H1 (cell line): ENCODE measurements around the gene ANKRD31. TPM values are rescaled to one million over a fixed set of nuclear protein-coding genes. Genes with fewer than 3 reads are reported as not detected.

Source experiments
- CTCF ChIA-PET: fragments of 300-600 bp; sonication (Branson Sonifier 250); formaldehyde crosslinking; loops from one replicate; lab custom pipeline; 2021; ENCODE audit not compliant: partially characterized antibody; lab: Charles Lee
- POLR2A ChIA-PET: fragments of 300-600 bp; sonication (Branson Sonifier 250); formaldehyde crosslinking; loops from one replicate; lab custom pipeline; 2021; ENCODE audit warnings: inconsistent platforms; ENCODE audit not compliant: partially characterized antibody; lab: Charles Lee
- DNase-seq, 2 experiments: peaks; one replicate each; pipeline versions ENCODE4 v3.0.0 to v3.0.0-alpha.2; 2010 to 2022; ENCODE audit warnings: low spot score in 2 of 2, low read depth in 1 of 2, mixed read lengths in 1 of 2
- FAIRE-seq: peaks from 2 replicates; lab custom pipeline; 2011; peaks lifted over from hg19 to GRCh38; lab: Jason Lieb, UNC
- H2AFZ ChIP-seq: 2 replicates; pipeline ENCODE4 v1.8.1; 2012; ENCODE audit warnings: low read length, inconsistent platforms
- H2AK5ac ChIP-seq: 2 replicates; pipeline ENCODE4 v1.6.1; 2013; ENCODE audit warnings: low read depth, low read length
- H2BK120ac ChIP-seq: replicated peaks from 2 replicates; pipeline ENCODE3; 2013; ENCODE audit warnings: low read depth, low read length, inconsistent platforms
- H2BK12ac ChIP-seq: 2 replicates; pipeline ENCODE4 v1.6.1; 2013; ENCODE audit warnings: low read depth, low read length
- H2BK15ac ChIP-seq: 2 replicates; pipeline ENCODE4 v1.6.1; 2013; ENCODE audit warnings: low read length
- H2BK20ac ChIP-seq: 2 replicates; pipeline ENCODE4 v1.6.1; 2013; ENCODE audit warnings: low read length
- H2BK5ac ChIP-seq: 2 replicates; pipeline ENCODE4 v1.6.1; 2013; ENCODE audit warnings: low read depth, low read length
- H3K14ac ChIP-seq: 2 replicates; pipeline ENCODE4 v1.6.1; 2013; ENCODE audit warnings: inconsistent platforms; ENCODE audit not compliant: insufficient read length
- H3K18ac ChIP-seq: 2 replicates; pipeline ENCODE4 v1.6.1; 2013; ENCODE audit warnings: low read length; ENCODE audit errors: extremely low read depth
- H3K23ac ChIP-seq: 2 replicates; pipeline ENCODE4 v1.6.1; 2013; ENCODE audit warnings: inconsistent platforms; ENCODE audit not compliant: insufficient read length
- H3K23me2 ChIP-seq: 2 replicates; pipeline ENCODE4 v1.6.1; 2013; ENCODE audit warnings: low read depth, low read length
- H3K27ac ChIP-seq: 2 replicates; pipeline ENCODE4 v1.6.1; 2011; ENCODE audit warnings: low read depth, low read length, inconsistent platforms
- H3K27me3 ChIP-seq, 4 experiments: replicated peaks in 1 of 4; 1 replicate in 1 of 4; 2 replicates in 3 of 4; pipeline versions ENCODE4 v1.6.1 to v1.8.1; 2011 to 2013; ENCODE audit warnings: low read length in 3 of 4, mild to moderate bottlenecking in 3 of 4, inconsistent platforms in 2 of 4, mixed read lengths in 2 of 4, moderate library complexity in 1 of 4; ENCODE audit not compliant: control insufficient read depth in 3 of 4, insufficient read depth in 3 of 4; ENCODE audit errors: extremely low read depth in 1 of 4
- H3K36me3 ChIP-seq, 4 experiments: 2 replicates each; pipeline versions ENCODE4 v1.6.1 to v1.8.1; 2011 to 2013; ENCODE audit warnings: mild to moderate bottlenecking in 4 of 4, low read length in 3 of 4, moderate library complexity in 2 of 4, control low read depth in 1 of 4, inconsistent platforms in 1 of 4; ENCODE audit not compliant: insufficient read depth in 4 of 4, control insufficient read depth in 2 of 4
- H3K4ac ChIP-seq: replicated peaks from 2 replicates; pipeline ENCODE3; 2013; ENCODE audit warnings: low read length, low read depth, mixed read lengths, inconsistent platforms; ENCODE audit not compliant: insufficient read length
- H3K4me1 ChIP-seq, 4 experiments: replicated peaks in 1 of 4; 1 replicate in 1 of 4; 2 replicates in 3 of 4; pipeline versions ENCODE4 v1.6.1 to v1.8.1; 2011 to 2013; ENCODE audit warnings: low read length in 3 of 4, inconsistent platforms in 2 of 4, mixed read lengths in 1 of 4; ENCODE audit not compliant: insufficient read depth in 4 of 4, control insufficient read depth in 3 of 4
- H3K4me2 ChIP-seq, 2 experiments: 2 replicates each; pipeline versions ENCODE4 v1.6.1 to v1.8.1; 2011 to 2013; ENCODE audit warnings: low read depth in 2 of 2, low read length in 2 of 2, control low read depth in 1 of 2, inconsistent platforms in 1 of 2, mild to moderate bottlenecking in 1 of 2; ENCODE audit not compliant: insufficient read depth in 1 of 2
- H3K4me3 ChIP-seq, 4 experiments: fragments of 200-600, 300-600 bp in 1 of 4; sonication (generic), shearing (Covaris generic), sonication (Bioruptor Twin) in 1 of 4; 2 replicates each; pipeline versions ENCODE4 v1.5.1 to v1.8.1; 2011 to 2016; ENCODE audit warnings: low read length in 4 of 4, low read depth in 3 of 4, control low read depth in 2 of 4, inconsistent platforms in 2 of 4, mild to moderate bottlenecking in 2 of 4, mixed read lengths in 1 of 4, moderate library complexity in 1 of 4; ENCODE audit not compliant: insufficient read depth in 2 of 4; ENCODE audit errors: extremely low read depth in 1 of 4
- H3K56ac ChIP-seq: replicated peaks from 2 replicates; pipeline ENCODE3; 2013; ENCODE audit warnings: low read depth, mild to moderate bottlenecking, mixed read lengths, low read length, inconsistent platforms; ENCODE audit not compliant: insufficient read length
- H3K79me1 ChIP-seq: 2 replicates; pipeline ENCODE4 v1.6.1; 2013; ENCODE audit warnings: low read depth, low read length, control low read depth
- H3K79me2 ChIP-seq, 2 experiments: 2 replicates each; pipeline versions ENCODE4 v1.6.1 to v1.8.1; 2012 to 2013; ENCODE audit warnings: low read length in 2 of 2, mild to moderate bottlenecking in 2 of 2, inconsistent platforms in 1 of 2; ENCODE audit not compliant: insufficient read depth in 2 of 2, control insufficient read depth in 1 of 2
- H3K9ac ChIP-seq, 4 experiments: replicated peaks in 1 of 4; 1 replicate in 1 of 4; 2 replicates in 3 of 4; pipeline versions ENCODE4 v1.6.1 to v1.8.1; 2011 to 2013; ENCODE audit warnings: low read depth in 3 of 4, low read length in 3 of 4, control low read depth in 2 of 4, mild to moderate bottlenecking in 2 of 4, moderate library complexity in 2 of 4, inconsistent platforms in 1 of 4; ENCODE audit errors: extremely low read depth in 1 of 4
- H3K9me3 ChIP-seq, 2 experiments: 2 replicates each; pipeline versions ENCODE4 v1.6.1 to v1.8.1; 2012 to 2013; ENCODE audit warnings: mild to moderate bottlenecking in 2 of 2, moderate library complexity in 2 of 2, control low read depth in 1 of 2, inconsistent platforms in 1 of 2, low read depth in 1 of 2, low read length in 1 of 2, mixed read lengths in 1 of 2; ENCODE audit not compliant: insufficient read depth in 2 of 2
- H4K20me1 ChIP-seq, 2 experiments: replicated peaks in 1 of 2; 2 replicates each; pipeline versions ENCODE3 to v1.8.1; 2011 to 2013; ENCODE audit warnings: inconsistent platforms in 2 of 2, low read length in 2 of 2, mild to moderate bottlenecking in 1 of 2; ENCODE audit not compliant: insufficient read depth in 2 of 2, control insufficient read depth in 1 of 2
- H4K5ac ChIP-seq: 2 replicates; pipeline ENCODE4 v1.6.1; 2013; ENCODE audit warnings: low read length, low read depth, mixed read lengths, inconsistent platforms; ENCODE audit not compliant: insufficient read length
- H4K8ac ChIP-seq: 2 replicates; pipeline ENCODE4 v1.8.0; 2013; ENCODE audit warnings: mild to moderate bottlenecking, moderate library complexity, low read length, inconsistent platforms; ENCODE audit not compliant: insufficient read depth; ENCODE audit errors: extremely low read depth
- H4K91ac ChIP-seq: replicated peaks from 2 replicates; pipeline ENCODE3; 2013; ENCODE audit warnings: low read length, mixed read lengths, inconsistent platforms; ENCODE audit not compliant: insufficient read length
- CBX5 ChIP-seq: fragments of 300-800, 300-1000 bp; sonication (generic); IDR thresholded peaks from 2 replicates; pipeline ENCODE4 v1.7.1; 2016; ENCODE audit warnings: antibody characterized with exemption, low read length, low read depth
- CBX8 ChIP-seq: fragments of 300-800, 300-1000 bp; sonication (generic); IDR thresholded peaks from 2 replicates; pipeline ENCODE4 v1.7.1; 2016; ENCODE audit warnings: low read depth, low read length, borderline replicate concordance
- CEBPB ChIP-seq: IDR thresholded peaks from 2 replicates; pipeline ENCODE4 v1.6.1; 2012; ENCODE audit warnings: low read depth, low read length
- CTBP2 ChIP-seq: IDR thresholded peaks from 2 replicates; pipeline ENCODE4 v1.7.0; 2011; ENCODE audit warnings: borderline replicate concordance, mild to moderate bottlenecking, moderate library complexity, mixed read lengths, low read length; ENCODE audit not compliant: insufficient read depth, insufficient read length
- FOSL1 ChIP-seq: IDR thresholded peaks from 2 replicates; pipeline ENCODE4 v1.6.1; 2011; ENCODE audit warnings: mild to moderate bottlenecking, low read depth, low read length, moderate library complexity; ENCODE audit not compliant: insufficient read depth
- KDM1A ChIP-seq: fragments of 200-600, 300-600 bp; sonication (generic); IDR thresholded peaks from 2 replicates; pipeline ENCODE4 v1.7.1; 2016; ENCODE audit warnings: mild to moderate bottlenecking, low read length, borderline replicate concordance
- KDM4A ChIP-seq: IDR thresholded peaks from one replicate; pipeline ENCODE4 v1.7.1; 2012; ENCODE audit warnings: low read depth, mild to moderate bottlenecking, moderate library complexity, low read length, inconsistent platforms; ENCODE audit not compliant: severe bottlenecking
- RFX5 ChIP-seq: IDR thresholded peaks from 2 replicates; pipeline ENCODE4 v1.6.1; 2011; ENCODE audit warnings: low read depth, low read length, improper control_type of control experiment, borderline replicate concordance
- RXRA ChIP-seq: IDR thresholded peaks from 2 replicates; pipeline ENCODE4 v1.6.1; 2011; ENCODE audit warnings: low read depth, mild to moderate bottlenecking, low read length, moderate library complexity; ENCODE audit not compliant: insufficient read depth
- WGBS, 2 experiments: shearing (Covaris generic) in 1 of 2; methylation state at CpG; one replicate each; pipeline versions ENCODE4 v1.1.6 to v1.1.7; 2013 to 2015; ENCODE audit warnings: low lambda C conversion rate in 2 of 2, mixed read lengths in 2 of 2, inconsistent platforms in 1 of 2, low coverage in 1 of 2, missing lambda C conversion rate in 1 of 2; ENCODE audit not compliant: insufficient replicate concordance in 2 of 2, insufficient coverage in 1 of 2, insufficient read length in 1 of 2; ENCODE audit errors: extremely low coverage in 1 of 2, missing lambda C conversion rate in 1 of 2; 5-methylcytosine and 5-hydroxymethylcytosine counted together
- polyA plus RNA-seq, 7 experiments: library from polyadenylated mRNA; depleted of rRNA in 3 of 7; stranded (reverse) in 5 of 7; unstranded in 2 of 7; fragments of >200 nt in 5 of 7; fragments of 200-250 nt in 2 of 7; gene quantifications; 1 replicate in 5 of 7; 2 replicates in 1 of 7; 4 replicates in 1 of 7; pipeline versions ENCODE4 v1.2.1 to v1.2.3, GENCODE V29; 2011 to 2013; ENCODE audit warnings: missing spikeins in 2 of 7, mixed read lengths in 2 of 7
- total RNA-seq: library from RNA; stranded (reverse); fragmentation: NEBNext Ultra II Directional; extraction: Animal tissue kit (Norgen Biotek cat#: 25700); gene quantifications from 2 replicates; pipeline ENCODE4 v1.2.1, GENCODE V29; 2021
- TF ChIP-seq, protein P1 (sequence below), 3 experiments: IDR thresholded peaks; 1 replicate in 2 of 3; 2 replicates in 1 of 3; pipeline versions ENCODE4 v1.5.1 to v1.6.1; 2011; ENCODE audit warnings: low read length in 3 of 3, mild to moderate bottlenecking in 3 of 3, inconsistent platforms in 2 of 3, low read depth in 1 of 3, moderate library complexity in 1 of 3; ENCODE audit not compliant: insufficient read depth in 1 of 3; ENCODE audit errors: control extremely low read depth in 1 of 3

ANKRD31 gene
- total and polyA plus RNA-seq, 2 of the 8 experiments (the other 6 are each of a cell fraction or from before 2014, with no cell fraction given): 0.05 to 0.06 TPM

- H4K5ac ChIP-seq: no peak overlapping the region
- no peak overlapping the region for H2BK5ac ChIP-seq
- H2BK20ac ChIP-seq: no peak overlapping the region
- no peak overlapping the region for H3K4me2 ChIP-seq
- H4K20me1 ChIP-seq: no peaks in the 10 kb centered on the region
- no peaks in the 10 kb centered on the region for H3K79me2 ChIP-seq
- no peak overlapping the region for H2BK120ac ChIP-seq
- H2BK15ac ChIP-seq: no peak overlapping the region
- no peak overlapping the region for H2AFZ ChIP-seq
- peaks cover 8 to 18% (median 14%) of the 10 kb centered on the region in 4 experiments; a peak in 6 of 7 replicates for H3K4me1 ChIP-seq
- H3K9ac ChIP-seq: no peak overlapping the region
- H3K4me3 ChIP-seq: no peak overlapping the region
- peaks cover 0 to 7% (median 3%) of the 10 kb centered on the region in 4 experiments; a peak in 4 of 7 replicates for H3K27me3 ChIP-seq
- no peak overlapping the region for H3K18ac ChIP-seq
- FAIRE-seq (no peak), DNase-seq (no peak)
- H2AK5ac ChIP-seq: no peak overlapping the region
- POLR2A ChIA-PET: no interaction called here
- H3K36me3 ChIP-seq: no peaks in the 10 kb centered on the region
- H3K23ac ChIP-seq: no peak overlapping the region
- no peak overlapping the region for H3K4ac ChIP-seq
- 88% methylated on average over 3 of the region's 3 CpGs; no CpG with 5 or more reads in 1 of the 2 experiments for WGBS, 2 experiments
- no peak overlapping the region for H4K91ac ChIP-seq
- H4K8ac ChIP-seq: no peak overlapping the region
- H3K9me3 ChIP-seq: no peaks in the 10 kb centered on the region
- H3K27ac ChIP-seq: no peak overlapping the region
- H3K79me1 ChIP-seq: no peaks in the 10 kb centered on the region
- H3K56ac ChIP-seq: no peak overlapping the region
- H3K14ac ChIP-seq: no peak overlapping the region
- no peak overlapping the region for H2BK12ac ChIP-seq
- peaks cover 4% of the 10 kb centered on the region for H3K23me2 ChIP-seq
- CTCF ChIA-PET: interaction anchor here (0.9 to 1.0 kb wide), 2 partner anchors 9 to 70 kb away, joined by 3 to 5 read pairs; no protein-coding TSS in a partner anchor
- TF ChIP-seq CBX8 (no peak), CTBP2 (no peak), KDM1A (no peak), RXRA (no peak), CEBPB (no peak), KDM4A (no peak), FOSL1 (no peak), CBX5 (no peak), RFX5 (no peak)
- TF ChIP-seq, protein P1, sequence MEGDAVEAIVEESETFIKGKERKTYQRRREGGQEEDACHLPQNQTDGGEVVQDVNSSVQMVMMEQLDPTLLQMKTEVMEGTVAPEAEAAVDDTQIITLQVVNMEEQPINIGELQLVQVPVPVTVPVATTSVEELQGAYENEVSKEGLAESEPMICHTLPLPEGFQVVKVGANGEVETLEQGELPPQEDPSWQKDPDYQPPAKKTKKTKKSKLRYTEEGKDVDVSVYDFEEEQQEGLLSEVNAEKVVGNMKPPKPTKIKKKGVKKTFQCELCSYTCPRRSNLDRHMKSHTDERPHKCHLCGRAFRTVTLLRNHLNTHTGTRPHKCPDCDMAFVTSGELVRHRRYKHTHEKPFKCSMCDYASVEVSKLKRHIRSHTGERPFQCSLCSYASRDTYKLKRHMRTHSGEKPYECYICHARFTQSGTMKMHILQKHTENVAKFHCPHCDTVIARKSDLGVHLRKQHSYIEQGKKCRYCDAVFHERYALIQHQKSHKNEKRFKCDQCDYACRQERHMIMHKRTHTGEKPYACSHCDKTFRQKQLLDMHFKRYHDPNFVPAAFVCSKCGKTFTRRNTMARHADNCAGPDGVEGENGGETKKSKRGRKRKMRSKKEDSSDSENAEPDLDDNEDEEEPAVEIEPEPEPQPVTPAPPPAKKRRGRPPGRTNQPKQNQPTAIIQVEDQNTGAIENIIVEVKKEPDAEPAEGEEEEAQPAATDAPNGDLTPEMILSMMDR (IDR thresholded peaks at IDR 0.05; ENCODE audit: control extremely low read depth in 1 of 3, insufficient read depth in 1 of 3, low read depth in 1 of 3, low read length in 3 of 3): no peak
Observed at GRCh38 chr5:75058986-75059535, 177.6 kb downstream of the ANKRD31 start.
